BLaER1 treated with 17β-estradiol and CSF1 and Interleukin-3, amounts not matched to agents 10 nM and 100 nM (cell line): Measurements from ENCODE around the gene SLC17A6.

ENCODE experiments used
- H3K27ac ChIP-seq, 11 experiments: shearing (Covaris generic); formaldehyde crosslinking; 2 replicates each; pipeline ENCODE4 v1.8.1; 2022
- H3K27me3 ChIP-seq, 11 experiments: shearing (Covaris generic); formaldehyde crosslinking; 2 replicates each; pipeline ENCODE4 v1.8.1; 2022
- H3K36me3 ChIP-seq, 11 experiments: shearing (Covaris generic); formaldehyde crosslinking; 2 replicates each; pipeline ENCODE4 v1.8.1; 2022
- H3K4me1 ChIP-seq, 10 experiments: shearing (Covaris generic); formaldehyde crosslinking; 2 replicates each; pipeline ENCODE4 v1.8.1; 2022
- H3K4me2 ChIP-seq, 11 experiments: shearing (Covaris generic); formaldehyde crosslinking; 2 replicates each; pipeline ENCODE4 v1.8.1; 2022
- H3K4me3 ChIP-seq, 10 experiments: shearing (Covaris generic); formaldehyde crosslinking; 2 replicates each; pipeline ENCODE4 v1.8.1; 2022
- H3K9ac ChIP-seq, 11 experiments: shearing (Covaris generic); formaldehyde crosslinking; 2 replicates each; pipeline ENCODE4 v1.8.1; 2022
- H3K9me3 ChIP-seq, 11 experiments: shearing (Covaris generic); formaldehyde crosslinking; replicated peaks in 1 of 11; 2 replicates each; pipeline ENCODE4 v1.8.1; 2022
- H4K20me1 ChIP-seq, 11 experiments: shearing (Covaris generic); formaldehyde crosslinking; 2 replicates each; pipeline ENCODE4 v1.8.1; 2022
- Cebpa-rat ChIP-seq, 11 experiments: shearing (Covaris generic); IDR thresholded peaks; 2 replicates each; pipeline ENCODE4 v1.8.1; 2022

SLC17A6 gene

GRCh38 chr11:22337596-22338485 is at the start of gene SLC17A6:
TSS of gene SLC17A6 (plus strand) at chr11:22338381. CDS start at chr11:22338534, 153 bp downstream.
- peaks cover 12 to 49% (median 40%) of the 10 kb centered on the region in 11 experiments for H3K27me3 ChIP-seq
- peaks cover 9 to 23% (median 14%) of the 10 kb centered on the region in 11 experiments; a peak in 20 of 22 replicates for H3K9me3 ChIP-seq
- H4K20me1 ChIP-seq, result peaks cover 0 to 7% (median 0%) of the 10 kb centered on the region in 11 experiments; a peak in 4 of 22 replicates
- H3K27ac ChIP-seq, result no peak within 1 kb of the TSS
- no peak within 1 kb of the TSS for H3K9ac ChIP-seq
- H3K4me3 ChIP-seq, result no peak within 1 kb of the TSS
- H3K4me2 ChIP-seq, result no peak within 1 kb of the TSS
- no peak for TF ChIP-seq Cebpa-rat (IDR thresholded peaks at IDR 0.05)
- no peaks in the 10 kb centered on the region for H3K36me3 ChIP-seq
- no peaks in the 10 kb centered on the region for H3K4me1 ChIP-seq

GRCh38 chr11:22302368-22302767 is 35.8 kb upstream of the SLC17A6 start:
- Histone ChIP-seq H3K4me3 (no peak overlapping the region), H3K27me3 (no peaks in the 10 kb centered on the region), H3K36me3 (no peaks in the 10 kb centered on the region), H4K20me1 (no peaks in the 10 kb centered on the region), H3K4me2 (no peak overlapping the region), H3K9me3 (no peaks in the 10 kb centered on the region), H3K9ac (no peak overlapping the region), H3K4me1 (no peaks in the 10 kb centered on the region), H3K27ac (no peak overlapping the region)
- TF ChIP-seq Cebpa-rat (IDR thresholded peaks at IDR 0.05), result no peak

GRCh38 chr11:22304337-22304961 is 33.7 kb upstream of the SLC17A6 start:
- Histone ChIP-seq H3K9ac (no peak overlapping the region), H3K4me2 (no peak overlapping the region), H3K4me1 (no peaks in the 10 kb centered on the region), H4K20me1 (no peaks in the 10 kb centered on the region), H3K27ac (no peak overlapping the region), H3K36me3 (no peaks in the 10 kb centered on the region), H3K27me3 (no peaks in the 10 kb centered on the region), H3K9me3 (no peaks in the 10 kb centered on the region), H3K4me3 (no peak overlapping the region)
- TF ChIP-seq Cebpa-rat (IDR thresholded peaks at IDR 0.05), result no peak

GRCh38 chr11:22317656-22318055 is 20.5 kb upstream of the SLC17A6 start:
- H3K4me2 ChIP-seq, result no peak overlapping the region
- H3K4me1 ChIP-seq, result peaks cover 0 to 2% (median 0%) of the 10 kb centered on the region in 10 experiments; a peak in 3 of 20 replicates
- no peak overlapping the region for H3K9ac ChIP-seq
- no peak overlapping the region for H3K4me3 ChIP-seq
- H3K27me3 ChIP-seq, result no peaks in the 10 kb centered on the region
- H3K27ac ChIP-seq, result no peak overlapping the region
- no peak for TF ChIP-seq Cebpa-rat (IDR thresholded peaks at IDR 0.05)
- H3K36me3 ChIP-seq, result no peaks in the 10 kb centered on the region
- no peaks in the 10 kb centered on the region for H3K9me3 ChIP-seq
- no peaks in the 10 kb centered on the region for H4K20me1 ChIP-seq

- TF ChIP-seq Cebpa-rat (IDR thresholded peaks at IDR 0.05), result no peak
- Histone ChIP-seq H4K20me1 (no peaks in the 10 kb centered on the region), H3K27me3 (no peaks in the 10 kb centered on the region), H3K27ac (no peak overlapping the region), H3K9ac (no peak overlapping the region), H3K9me3 (no peaks in the 10 kb centered on the region), H3K4me3 (no peak overlapping the region), H3K36me3 (no peaks in the 10 kb centered on the region), H3K4me1 (no peaks in the 10 kb centered on the region), H3K4me2 (no peak overlapping the region)
Measured at GRCh38 chr11:22331771-22332170, 6.4 kb upstream of the SLC17A6 start.

GRCh38 chr11:22336587-22336986 is 1.6 kb upstream of the SLC17A6 start:
- Histone ChIP-seq H3K27me3 (peaks cover 11 to 36% (median 28%) of the 10 kb centered on the region in 11 experiments; a peak in 19 of 22 replicates), H3K4me3 (no peak overlapping the region), H3K9me3 (peaks cover 9 to 12% (median 11%) of the 10 kb centered on the region in 11 experiments; a peak in 20 of 22 replicates), H3K4me1 (no peaks in the 10 kb centered on the region), H3K27ac (no peak overlapping the region), H3K36me3 (no peaks in the 10 kb centered on the region), H3K9ac (no peak overlapping the region), H4K20me1 (peaks cover 0 to 7% (median 0%) of the 10 kb centered on the region in 11 experiments; a peak in 4 of 22 replicates), H3K4me2 (no peak overlapping the region)
- no peak for TF ChIP-seq Cebpa-rat (IDR thresholded peaks at IDR 0.05)

- H3K9ac ChIP-seq, result no peak overlapping the region
- no peak for TF ChIP-seq Cebpa-rat (IDR thresholded peaks at IDR 0.05)
- no peak overlapping the region for H3K4me2 ChIP-seq
- no peaks in the 10 kb centered on the region for H3K4me1 ChIP-seq
- peaks cover 0 to 7% (median 0%) of the 10 kb centered on the region in 11 experiments; a peak in 4 of 22 replicates for H4K20me1 ChIP-seq
- H3K4me3 ChIP-seq, result no peak overlapping the region
- H3K27me3 ChIP-seq, result peaks cover 17 to 65% (median 57%) of the 10 kb centered on the region in 11 experiments
- no peaks in the 10 kb centered on the region for H3K36me3 ChIP-seq
- H3K27ac ChIP-seq, result no peak overlapping the region
- H3K9me3 ChIP-seq, result peaks cover 9 to 31% (median 18%) of the 10 kb centered on the region in 11 experiments; a peak in 20 of 22 replicates
Measured at GRCh38 chr11:22339611-22340010, 1.4 kb downstream of the SLC17A6 start.

GRCh38 chr11:22340235-22340634 is 2.1 kb downstream of the SLC17A6 start:
- H3K4me3 ChIP-seq, result no peak overlapping the region
- H3K27me3 ChIP-seq, result peaks cover 17 to 65% (median 57%) of the 10 kb centered on the region in 11 experiments
- H3K9me3 ChIP-seq, result peaks cover 9 to 31% (median 18%) of the 10 kb centered on the region in 11 experiments; a peak in 20 of 22 replicates
- peaks cover 0 to 7% (median 0%) of the 10 kb centered on the region in 11 experiments; a peak in 4 of 22 replicates for H4K20me1 ChIP-seq
- H3K9ac ChIP-seq, result no peak overlapping the region
- H3K36me3 ChIP-seq, result no peaks in the 10 kb centered on the region
- no peak overlapping the region for H3K4me2 ChIP-seq
- TF ChIP-seq Cebpa-rat (IDR thresholded peaks at IDR 0.05), result no peak
- no peak overlapping the region for H3K27ac ChIP-seq
- no peaks in the 10 kb centered on the region for H3K4me1 ChIP-seq
